ENCODE results near the gene LHX2.
A peak's percentile ranks its signal among the peaks of the same experiment; 100 is the strongest.

LHX2 gene

DNA sequence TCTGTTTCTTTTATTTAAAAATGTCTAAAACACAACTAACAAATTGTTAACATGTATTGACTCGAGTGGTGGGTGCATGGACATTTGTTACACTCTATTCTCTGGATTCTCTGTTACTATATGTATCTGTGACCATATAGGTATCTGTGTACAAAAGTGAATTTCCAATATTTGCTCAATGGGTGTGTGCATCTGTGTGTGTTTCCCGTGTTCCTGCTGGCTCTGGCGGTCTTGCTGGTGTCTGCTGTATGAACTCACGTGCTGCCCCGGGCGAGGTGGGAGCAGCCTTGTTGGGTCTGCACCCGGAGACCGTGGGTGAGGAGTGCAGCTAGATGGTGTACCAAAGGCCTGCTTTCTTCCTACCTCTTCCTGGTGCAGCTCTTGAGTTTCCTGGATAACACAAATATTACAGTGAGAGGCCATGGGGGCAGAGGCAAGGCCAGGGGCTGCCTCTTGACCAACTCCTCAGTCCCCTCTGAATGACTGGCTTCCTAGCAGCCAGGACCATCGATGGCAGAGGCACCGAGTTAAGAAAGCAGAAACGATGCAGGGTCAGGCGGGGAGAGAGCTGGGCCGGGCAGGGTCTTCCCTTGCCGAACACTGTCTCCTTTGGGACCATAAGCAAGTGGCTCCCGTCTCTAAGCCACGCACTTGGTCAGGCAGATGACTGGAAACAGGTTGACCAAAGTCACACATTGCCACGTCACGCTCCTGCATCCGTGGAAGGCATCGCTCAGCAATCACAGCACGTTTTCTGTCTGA is 49.5 kb downstream of the LHX2 start:
- no peak for DNase-seq (ENCODE audit: low spot score)

DNA sequence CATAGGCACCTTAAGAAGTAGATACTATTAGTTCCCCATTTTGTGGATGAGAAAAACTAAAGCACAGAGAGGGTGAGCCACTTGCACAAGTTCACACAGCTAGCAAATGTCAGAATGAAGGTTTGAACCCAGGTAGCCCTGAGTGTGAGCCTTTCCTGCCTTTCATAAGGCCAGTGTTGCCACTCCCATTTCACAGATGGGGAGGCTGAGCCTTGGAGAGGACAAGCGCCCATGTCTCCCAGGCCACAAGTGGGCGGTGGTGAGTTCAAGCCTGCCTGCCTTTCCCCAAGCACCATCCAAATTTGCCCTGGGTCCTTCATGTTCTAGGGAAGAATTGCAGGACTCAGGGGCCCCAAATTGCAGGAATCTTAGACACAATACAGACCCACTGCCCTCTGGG is 50.6 kb downstream of the LHX2 start:
- DNase-seq (ENCODE audit: low spot score) = no peak

DNA sequence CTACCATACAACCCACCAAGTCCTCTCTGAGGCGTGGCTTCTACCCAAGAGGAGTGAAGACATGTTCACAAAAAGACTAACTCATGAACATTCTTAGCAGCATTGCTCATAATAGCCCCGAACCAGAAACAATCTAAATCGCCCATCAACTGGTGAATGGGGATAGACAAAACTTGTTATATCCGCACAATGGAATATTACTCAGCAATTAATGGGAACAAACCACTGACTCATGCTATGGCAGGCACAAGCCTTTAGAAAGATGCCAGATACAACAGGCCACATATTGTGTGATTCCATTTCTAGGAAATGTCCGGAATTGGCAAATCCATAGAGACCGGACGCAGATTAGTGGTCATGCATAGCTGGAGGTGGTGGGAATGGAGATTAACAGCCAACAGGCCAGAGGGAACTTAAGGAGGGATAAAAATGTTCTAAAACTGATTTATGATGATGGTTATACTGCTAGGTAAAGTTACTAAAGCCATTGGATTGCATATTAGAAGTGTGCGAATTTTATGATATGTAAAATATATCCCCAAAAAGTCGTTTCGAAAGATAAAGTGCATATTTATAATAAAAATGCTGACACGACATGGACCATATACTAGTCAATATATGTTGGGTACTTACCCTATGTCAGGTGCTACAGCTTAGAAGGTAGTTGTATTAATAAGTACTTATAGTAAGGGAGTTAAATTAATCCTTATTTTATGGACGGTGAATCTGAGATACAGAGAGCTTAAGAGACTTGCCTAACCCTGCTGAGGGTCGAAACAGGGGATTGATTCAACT is 55.4 kb downstream of the LHX2 start:
- no peak for DNase-seq (ENCODE audit: low spot score)

DNA sequence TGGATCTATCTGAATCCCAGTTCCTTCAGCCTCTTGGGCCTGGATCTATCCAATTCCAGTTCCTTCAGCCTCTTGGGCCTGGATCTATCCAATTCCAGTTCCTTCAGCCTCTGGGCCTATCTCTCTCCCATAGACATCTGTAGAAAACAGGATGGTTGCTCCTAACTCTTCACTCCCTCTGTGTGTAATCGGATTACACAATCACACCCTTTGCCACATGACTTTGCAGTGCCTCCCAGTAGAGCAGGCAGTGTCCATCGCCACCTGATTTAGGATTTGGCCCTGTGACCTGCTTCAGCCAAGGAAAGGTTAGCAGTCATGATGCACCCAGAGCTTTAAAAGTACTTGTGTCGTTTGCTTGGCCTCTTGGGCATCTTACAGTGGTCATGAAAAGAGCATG is 56.7 kb downstream of the LHX2 start:
- DNase-seq (ENCODE audit: low spot score) = no peak

DNA sequence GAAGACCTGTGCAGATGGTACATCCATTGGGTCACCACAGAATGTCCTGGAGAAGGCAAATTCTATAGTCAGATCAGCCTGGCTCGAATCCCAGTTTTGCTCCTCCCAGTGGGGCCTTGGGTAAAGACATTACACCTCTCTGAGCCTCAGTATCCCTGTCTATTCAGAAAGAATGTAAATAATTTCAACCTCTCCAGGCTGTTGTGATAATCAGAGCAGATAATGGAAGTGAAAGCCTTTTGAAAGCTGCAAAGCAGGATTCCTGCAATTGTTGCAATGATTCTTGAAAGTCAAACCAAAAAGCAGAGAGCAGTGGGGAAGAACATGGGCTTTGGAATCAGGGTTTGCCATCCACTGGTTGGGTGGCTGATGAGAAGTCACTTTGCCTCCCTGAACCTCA is 63.2 kb downstream of the LHX2 start:
- DNase-seq (ENCODE audit: low spot score) = no peak

DNA sequence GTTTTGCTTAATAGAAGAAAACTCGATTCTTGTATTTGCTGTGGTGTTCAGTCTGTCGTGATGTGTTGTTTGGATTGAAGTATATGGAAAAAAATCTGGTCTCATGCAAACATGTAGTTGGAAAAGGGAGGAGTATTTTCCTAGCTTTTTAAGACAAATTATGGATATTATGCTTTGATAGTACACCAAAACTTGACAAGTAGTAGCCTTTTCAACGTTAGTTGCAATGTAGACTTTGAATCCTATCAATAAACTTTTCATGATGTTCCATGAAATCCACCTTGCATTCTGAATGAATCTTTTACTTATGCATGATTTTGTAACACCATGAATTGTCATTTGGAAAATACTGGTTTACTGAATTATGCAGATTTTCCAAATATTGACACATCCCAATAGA is 64.2 kb downstream of the LHX2 start:
- DNase-seq (ENCODE audit: low spot score) = no peak

DNA sequence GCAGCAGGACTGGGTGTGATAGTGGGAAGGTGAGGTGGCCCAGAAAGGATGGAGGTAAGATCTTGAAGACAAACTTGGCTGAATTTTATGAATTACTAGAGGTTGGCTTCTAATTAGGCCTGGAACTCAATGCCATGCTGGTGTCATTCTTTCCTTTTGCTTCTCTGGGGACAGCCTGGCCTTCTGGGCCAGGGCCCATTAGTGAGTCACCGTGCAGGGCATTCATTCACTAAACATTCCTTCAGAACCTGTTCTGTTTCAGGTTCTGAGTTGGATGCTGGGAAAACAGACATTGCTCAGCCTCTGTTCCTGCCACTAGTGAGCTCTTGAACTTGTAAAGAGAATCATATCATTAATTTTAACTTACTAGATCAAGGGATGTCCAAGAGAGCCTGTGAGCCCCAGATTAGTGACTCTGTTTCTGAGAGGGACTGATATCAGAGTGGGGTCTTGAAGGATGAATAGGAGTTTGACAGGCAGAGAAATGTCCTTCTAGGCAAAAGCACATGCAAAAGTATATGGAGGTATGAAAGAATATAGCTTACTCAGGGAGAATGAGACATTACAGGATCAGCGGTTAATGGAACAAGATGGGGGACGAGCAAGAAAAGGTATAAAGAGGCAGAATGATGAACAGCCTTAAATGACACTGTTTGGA is 66.5 kb downstream of the LHX2 start:
- DNase-seq (ENCODE audit: low spot score) = peak; percentile 41

DNA sequence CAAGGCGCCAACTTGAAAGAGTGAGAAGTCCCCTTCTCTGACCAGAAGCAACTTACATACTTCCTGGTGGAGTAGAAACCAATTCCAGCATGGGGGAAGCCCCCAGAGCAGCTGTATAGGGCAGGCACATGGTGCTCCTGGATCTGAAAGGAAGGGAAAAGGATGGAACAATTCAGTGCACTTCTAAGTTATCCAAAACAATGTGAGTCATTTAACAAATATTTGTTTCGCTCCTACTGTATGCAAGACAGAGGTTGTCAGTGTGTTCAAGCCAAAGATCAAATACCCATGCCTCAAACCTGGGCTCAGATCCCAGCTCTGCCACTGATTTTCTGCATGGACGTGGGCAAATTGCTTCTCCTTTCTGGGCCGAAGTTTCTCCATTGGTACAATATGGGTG is 67.1 kb downstream of the LHX2 start:
- peak; percentile 79 for DNase-seq (ENCODE audit: low spot score)

DNA sequence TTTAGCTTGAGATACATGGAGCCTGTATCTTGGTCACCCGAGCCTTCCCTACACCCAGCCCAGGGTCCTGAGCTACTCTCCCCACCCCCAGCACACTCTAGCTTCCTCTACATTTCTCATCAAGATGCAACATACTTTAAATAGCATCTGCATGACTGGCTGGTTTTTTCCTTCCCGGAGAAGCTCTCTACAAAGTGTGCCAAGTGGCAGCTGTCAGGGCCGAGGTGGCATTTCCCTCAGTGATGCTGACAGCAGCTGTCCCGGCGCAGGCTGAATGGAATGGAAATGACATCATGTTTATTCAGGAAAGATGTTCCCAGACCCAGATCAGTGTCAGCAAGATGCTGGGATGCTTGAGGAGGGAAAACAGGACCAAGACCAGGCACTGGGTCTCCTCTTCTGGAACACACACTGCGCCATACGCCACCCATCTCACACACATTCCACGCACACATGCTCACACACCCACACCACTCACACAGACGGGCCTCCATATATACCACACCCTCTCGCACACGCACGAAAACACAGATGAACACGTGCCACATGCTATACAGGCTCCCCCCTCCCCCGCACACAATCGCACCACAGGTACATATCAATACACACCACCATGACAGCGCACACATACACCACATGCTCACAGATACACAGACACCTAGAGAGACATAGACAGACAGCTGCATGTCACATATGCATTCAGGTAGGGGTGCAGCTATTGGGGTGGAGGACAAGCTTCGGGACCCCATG is 67.8 kb downstream of the LHX2 start:
- DNase-seq (ENCODE audit: low spot score) = peak; percentile 81

DNA sequence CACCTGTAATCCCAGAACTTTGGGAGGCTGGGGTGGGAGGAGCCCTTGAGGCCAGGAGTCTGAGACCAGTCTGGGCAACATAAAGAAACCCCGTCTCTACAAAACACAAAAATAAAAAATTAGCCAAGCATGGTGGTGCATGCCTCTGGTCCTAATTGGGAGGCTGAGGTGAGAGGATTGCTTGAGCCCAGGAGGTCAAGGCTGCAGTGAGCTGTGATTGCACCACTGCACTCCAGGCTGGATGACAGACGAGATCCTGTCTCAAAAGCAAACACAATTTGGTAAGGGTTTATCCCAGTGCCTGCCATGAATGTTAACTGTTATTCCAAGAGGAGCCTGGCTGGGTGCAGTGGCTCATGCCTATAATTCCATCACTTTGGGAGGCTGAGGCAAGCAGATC is 71.1 kb downstream of the LHX2 start:
- DNase-seq (ENCODE audit: low spot score) = no peak

Measured in AG20443 (cell line).